Stimulated activated naive CD4-positive, alpha-beta T cell (primary cell): Measurements from ENCODE around the gene OPTN.

Experiments used
- DNase-seq, 6 experiments: peaks; one replicate each; lab custom pipeline; 2025; lab: John Stamatoyannopoulos, UW

OPTN gene

GRCh38 chr10:13184276-13184675 lies 84.3 kb downstream of the OPTN start:
- no peak for DNase-seq

DNA sequence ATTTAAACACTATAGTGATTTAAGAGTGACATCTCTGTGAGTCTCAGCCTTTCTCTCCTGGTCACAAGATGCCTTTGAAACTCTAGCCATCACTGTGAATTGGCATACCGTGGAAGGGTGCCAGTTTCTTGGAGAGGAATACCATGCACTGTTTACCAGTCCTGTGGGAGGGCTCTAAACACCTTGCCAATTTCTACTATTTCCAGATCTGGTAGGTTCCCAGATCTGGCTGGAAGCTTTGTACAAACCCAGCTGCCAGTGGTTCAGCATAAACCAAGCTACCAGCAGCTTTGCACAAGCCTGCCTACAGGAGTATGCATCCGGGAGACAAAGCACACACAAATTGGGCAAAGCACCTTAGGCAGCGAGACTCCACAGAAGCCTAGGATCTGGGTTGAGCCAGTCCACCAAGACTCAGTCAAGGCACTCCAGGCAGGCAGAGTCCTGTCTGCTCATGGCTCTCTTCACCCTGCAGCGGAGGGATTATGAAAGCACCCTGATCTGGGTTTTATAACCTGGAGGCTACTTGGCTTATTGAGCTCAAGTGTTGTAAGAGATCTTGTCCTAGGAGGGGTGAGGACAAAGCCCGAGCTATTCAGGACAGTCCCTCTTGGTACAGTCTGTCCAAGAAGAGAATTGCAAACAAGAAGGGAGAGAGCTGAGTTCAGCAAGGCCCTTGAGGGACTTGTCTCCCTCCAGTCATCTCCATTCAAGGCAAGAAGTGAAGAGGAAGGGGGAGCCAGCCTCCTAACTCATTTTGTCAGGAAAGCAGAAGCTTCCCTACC lies 85.0 kb downstream of the OPTN start:
- no peak for DNase-seq

- DNase-seq = no peak
Measured at GRCh38 chr10:13187135-13187534, 87.2 kb downstream of the OPTN start.
